ENCODE results near the gene AKR7A2. TPM values are rescaled to one million over a fixed set of nuclear protein-coding genes. Genes with fewer than 3 reads are reported as not detected.

The AKR7A2 gene
- total and polyA plus RNA-seq, 2 donors (not counting 1 experiment from before 2014, with no cell fraction given) = 31.3 to 63.6 TPM

- Histone ChIP-seq H3K4me2 (ENCODE audit: extremely low read depth, insufficient read depth, low read length) (no peak overlapping the region), H3K9me3 (ENCODE audit: control insufficient read depth, insufficient read depth, low read depth, low read length) (no peaks in the 10 kb centered on the region), H3K36me3 (ENCODE audit: control insufficient read depth, insufficient read depth, low read length) (peaks cover 10% of the 10 kb centered on the region), H4K20me1 (ENCODE audit: control insufficient read depth, extremely low read depth, insufficient read depth, low read length) (no peaks in the 10 kb centered on the region), H3K27ac (ENCODE audit: insufficient read depth, low read length) (no peak overlapping the region), H3K4me3 (replicated peaks in 1 of 4; ENCODE audit: control extremely low read depth in 1 of 4, insufficient read depth in 1 of 4, low read depth in 3 of 4, low read length in 4 of 4) (no peak overlapping the region), H3K4me1 (ENCODE audit: control insufficient read depth, extremely low read depth, insufficient read depth, low read length) (peaks cover 19% of the 10 kb centered on the region), H2AFZ (ENCODE audit: low read length) (no peak overlapping the region), H3K27me3 (ENCODE audit: control insufficient read depth, insufficient read depth, low read length) (no peaks in the 10 kb centered on the region), H3K79me2 (ENCODE audit: control insufficient read depth, insufficient read depth, low read length) (peaks cover 24% of the 10 kb centered on the region), H3K9ac (ENCODE audit: insufficient read depth, low read length) (no peak overlapping the region)
- no peak for DNase-seq (ENCODE audit: low read depth in 2 of 2)
- no peak for TF ChIP-seq EZH2 (IDR thresholded peaks at IDR 0.05; ENCODE audit: low read length, missing control alignments)
- no peak for TF ChIP-seq CTCF (conservative IDR thresholded peaks at IDR 0.05 in 1 of 2, IDR thresholded peaks at IDR 0.05 in 1 of 2; ENCODE audit: low read depth in 1 of 2, low read length in 2 of 2)
Measured at GRCh38 chr1:19313961-19314882, 2.3 kb upstream of the AKR7A2 start.

GRCh38 chr1:19313636-19313959, 1.7 kb upstream of the AKR7A2 start:
- Histone ChIP-seq H2AFZ (ENCODE audit: low read length) (no peak overlapping the region), H3K79me2 (ENCODE audit: control insufficient read depth, insufficient read depth, low read length) (peaks cover 30% of the 10 kb centered on the region), H3K36me3 (ENCODE audit: control insufficient read depth, insufficient read depth, low read length) (peaks cover 8% of the 10 kb centered on the region), H3K27ac (ENCODE audit: insufficient read depth, low read length) (no peak overlapping the region), H3K4me2 (ENCODE audit: extremely low read depth, insufficient read depth, low read length) (no peak overlapping the region), H3K27me3 (ENCODE audit: control insufficient read depth, insufficient read depth, low read length) (no peaks in the 10 kb centered on the region), H3K9me3 (ENCODE audit: control insufficient read depth, insufficient read depth, low read depth, low read length) (no peaks in the 10 kb centered on the region), H4K20me1 (ENCODE audit: control insufficient read depth, extremely low read depth, insufficient read depth, low read length) (no peaks in the 10 kb centered on the region), H3K4me3 (replicated peaks in 1 of 4; ENCODE audit: control extremely low read depth in 1 of 4, insufficient read depth in 1 of 4, low read depth in 3 of 4, low read length in 4 of 4) (no peak overlapping the region), H3K9ac (ENCODE audit: insufficient read depth, low read length) (no peak overlapping the region), H3K4me1 (ENCODE audit: control insufficient read depth, extremely low read depth, insufficient read depth, low read length) (peaks cover 24% of the 10 kb centered on the region)
- no peak for DNase-seq (ENCODE audit: low read depth in 2 of 2)
- TF ChIP-seq EZH2 (IDR thresholded peaks at IDR 0.05; ENCODE audit: low read length, missing control alignments) (no peak), CTCF (conservative IDR thresholded peaks at IDR 0.05 in 1 of 2, IDR thresholded peaks at IDR 0.05 in 1 of 2; ENCODE audit: low read depth in 1 of 2, low read length in 2 of 2) (no peak)

GRCh38 chr1:19312782-19313635, 1.1 kb upstream of the AKR7A2 start:
- no peaks in the 10 kb centered on the region for H3K27me3 ChIP-seq (ENCODE audit: control insufficient read depth, insufficient read depth, low read length)
- H3K79me2 ChIP-seq (ENCODE audit: control insufficient read depth, insufficient read depth, low read length) = peaks cover 30% of the 10 kb centered on the region
- no peak for TF ChIP-seq EZH2 (IDR thresholded peaks at IDR 0.05; ENCODE audit: low read length, missing control alignments)
- TF ChIP-seq CTCF (conservative IDR thresholded peaks at IDR 0.05 in 1 of 2, IDR thresholded peaks at IDR 0.05 in 1 of 2; ENCODE audit: low read depth in 1 of 2, low read length in 2 of 2) = no peak
- H3K4me1 ChIP-seq (ENCODE audit: control insufficient read depth, extremely low read depth, insufficient read depth, low read length) = peaks cover 24% of the 10 kb centered on the region
- H3K27ac ChIP-seq (ENCODE audit: insufficient read depth, low read length) = peak overlapping the region; percentile 88
- peak overlapping the region; percentile 87 for H3K9ac ChIP-seq (ENCODE audit: insufficient read depth, low read length)
- H4K20me1 ChIP-seq (ENCODE audit: control insufficient read depth, extremely low read depth, insufficient read depth, low read length) = no peaks in the 10 kb centered on the region
- no peak for DNase-seq (ENCODE audit: low read depth in 2 of 2)
- H3K36me3 ChIP-seq (ENCODE audit: control insufficient read depth, insufficient read depth, low read length) = peaks cover 6% of the 10 kb centered on the region
- H2AFZ ChIP-seq (ENCODE audit: low read length) = peak overlapping the region; percentile 49
- peak overlapping the region; percentile 59 to 78 (median 72) for H3K4me3 ChIP-seq (replicated peaks in 1 of 4; ENCODE audit: control extremely low read depth in 1 of 4, insufficient read depth in 1 of 4, low read depth in 3 of 4, low read length in 4 of 4)
- no peaks in the 10 kb centered on the region for H3K9me3 ChIP-seq (ENCODE audit: control insufficient read depth, insufficient read depth, low read depth, low read length)
- H3K4me2 ChIP-seq (ENCODE audit: extremely low read depth, insufficient read depth, low read length) = peak overlapping the region; percentile 97

Measured in fibroblast of lung (primary cell).